Transverse colon (tissue), 4 donors: Measurements from ENCODE around the gene BMP6. TPM values are rescaled to one million over a fixed set of nuclear protein-coding genes. Genes with fewer than 3 reads are reported as not detected.

Experiments used
- DNase-seq: peaks from one replicate; pipeline ENCODE4 v3.0.0-alpha.2; 2019
- H3K27ac ChIP-seq, 4 donors: fragments of 200-600 bp; sonication (generic); 2 replicates each; pipeline ENCODE4 v1.5.1; 2016 to 2018; ENCODE audit warnings: inconsistent platforms in 4 of 4
- H3K27me3 ChIP-seq: fragments of 200-600 bp; sonication (generic); 2 replicates; pipeline ENCODE4 v1.5.1; 2017; ENCODE audit warnings: inconsistent platforms
- H3K36me3 ChIP-seq, 4 donors: fragments of 200-600 bp; sonication (generic); 2 replicates each; pipeline ENCODE4 v1.5.1; 2017 to 2019; ENCODE audit warnings: inconsistent platforms in 4 of 4
- H3K4me1 ChIP-seq, 4 donors: fragments of 200-600 bp; sonication (generic); 2 replicates each; pipeline ENCODE4 v1.5.1; 2017 to 2020; ENCODE audit warnings: inconsistent platforms in 4 of 4
- H3K4me3 ChIP-seq, 4 donors: fragments of 200-600 bp; sonication (generic); 1 replicate in 1 of 4; 2 replicates in 3 of 4; pipeline versions ENCODE4 v1.5.1 to v1.6.1; 2017 to 2019; ENCODE audit warnings: inconsistent platforms in 4 of 4
- H3K9me3 ChIP-seq, 2 donors: fragments of 200-600 bp; sonication (generic); 2 replicates each; pipeline ENCODE4 v1.5.1; 2017 to 2019; ENCODE audit warnings: inconsistent platforms in 2 of 2
- CTCF ChIP-seq, 5 experiments: fragments of 200-600 bp in 3 of 5; fragments of 450-650 bp in 2 of 5; sonication (generic) in 3 of 5; IDR thresholded peaks; 1 replicate in 2 of 5; 2 replicates in 3 of 5; pipeline ENCODE4 v1.5.1; 2016 to 2017; ENCODE audit warnings: antibody characterized with exemption in 5 of 5, inconsistent platforms in 3 of 5, mild to moderate bottlenecking in 2 of 5, moderate library complexity in 1 of 5
- EP300 ChIP-seq: sonication (generic); formaldehyde crosslinking; IDR thresholded peaks from one replicate; pipeline ENCODE4 v1.6.1; 2017; ENCODE audit warnings: antibody characterized with exemption, low read depth
- POLR2A ChIP-seq: fragments of 450-650 bp; IDR thresholded peaks from one replicate; pipeline ENCODE4 v1.6.1; 2016; ENCODE audit warnings: antibody characterized with exemption, mild to moderate bottlenecking, moderate library complexity
- POLR2AphosphoS5 ChIP-seq, 3 donors: sonication (generic); formaldehyde crosslinking; IDR thresholded peaks; one replicate each; pipeline ENCODE4 v1.6.1; 2016; ENCODE audit warnings: antibody characterized with exemption in 3 of 3
- WGBS, 2 donors: methylation state at CpG; one replicate each; pipeline ENCODE4 v1.1.5; 2018; ENCODE audit warnings: low coverage in 1 of 2; 5-methylcytosine and 5-hydroxymethylcytosine counted together
- in situ Hi-C, 4 donors: fragments of 200-750 bp; cut with MboI; loops; one replicate each; pipeline versions ENCODE4 v1.15.0 to v1.15.1; 2017; ENCODE audit warnings: low sequenced_read_pairs in 3 of 4, low pct_ligation_motif_present in 1 of 4, low pct_unique_long_range_greater_than_20kb in 1 of 4
- intact Hi-C: fragments of 100-400 bp; cut with DNase I; formaldehyde crosslinking; loops from one replicate; pipeline ENCODE4 v1.15.1; 2023; ENCODE audit warnings: low total_unique reads
- total RNA-seq, 4 donors: library from RNA; depleted of rRNA; stranded (reverse); fragments of >200 nt; gene quantifications; one replicate each; pipeline ENCODE4 v1.1.0, GENCODE V29; 2016

BMP6 gene
- total RNA-seq, 4 donors from 2014 or later, result 1.1 to 12.7 (median 6.7) TPM

- Histone ChIP-seq H3K9me3 (no peaks in the 10 kb centered on the region), H3K36me3 (no peaks in the 10 kb centered on the region)
Observed at GRCh38 chr6:7823552-7823951, 97.7 kb downstream of the BMP6 start.

GRCh38 chr6:7825986-7826385 lies 100.1 kb downstream of the BMP6 start:
- in situ Hi-C loops, result no loop called here
- intact Hi-C loops, result loop anchor here (5.0 kb wide), 1 partner anchor 601 kb away; no protein-coding TSS in a partner anchor
- DNase-seq, result no peak
- Histone ChIP-seq H3K4me1 (no peaks in the 10 kb centered on the region), H3K27me3 (no peaks in the 10 kb centered on the region), H3K4me3 (no peak overlapping the region), H3K36me3 (no peaks in the 10 kb centered on the region), H3K27ac (no peak overlapping the region), H3K9me3 (no peaks in the 10 kb centered on the region)
- 80% methylated on average over 5 of the region's 5 CpGs; no CpG with 5 or more reads in 1 of the 2 donors for WGBS, 2 donors
- TF ChIP-seq POLR2A, result no peak
- no peak for TF ChIP-seq POLR2AphosphoS5 (IDR thresholded peaks at IDR 0.05)
- no peak for TF ChIP-seq CTCF (IDR thresholded peaks at IDR 0.05)
- no peak for TF ChIP-seq EP300

More at GRCh38 chr6:7823552-7823951, 97.7 kb downstream of the BMP6 start:
- H3K4me1 ChIP-seq, result no peaks in the 10 kb centered on the region
- 78 to 80% methylated on average over 2 to 3 of the region's 3 CpGs for WGBS, 2 donors
- TF ChIP-seq POLR2AphosphoS5 (IDR thresholded peaks at IDR 0.05), result no peak
- no peak for TF ChIP-seq POLR2A
- TF ChIP-seq CTCF (IDR thresholded peaks at IDR 0.05), result no peak
- TF ChIP-seq EP300, result no peak
- intact Hi-C loops (no loop called here), in situ Hi-C loops (no loop called here)
- no peak overlapping the region for H3K4me3 ChIP-seq
- no peaks in the 10 kb centered on the region for H3K27me3 ChIP-seq
- DNase-seq, result no peak
- no peak overlapping the region for H3K27ac ChIP-seq

- H3K36me3 ChIP-seq, result no peaks in the 10 kb centered on the region
- DNase-seq, result no peak
- no peak overlapping the region for H3K27ac ChIP-seq
- no peaks in the 10 kb centered on the region for H3K4me1 ChIP-seq
- TF ChIP-seq EP300 (no peak), CTCF (IDR thresholded peaks at IDR 0.05) (no peak), POLR2A (no peak), POLR2AphosphoS5 (IDR thresholded peaks at IDR 0.05) (no peak)
- H3K27me3 ChIP-seq, result no peaks in the 10 kb centered on the region
- WGBS, 2 donors, result 73 to 77% methylated on average over 7 of the region's 7 CpGs
- no peak overlapping the region for H3K4me3 ChIP-seq
- in situ Hi-C loops (no loop called here), intact Hi-C loops (loop anchor here (5.0 kb wide), 1 partner anchor 600 kb away; no protein-coding TSS in a partner anchor)
- H3K9me3 ChIP-seq, result no peaks in the 10 kb centered on the region
Observed at GRCh38 chr6:7827142-7827541, 101.2 kb downstream of the BMP6 start.

GRCh38 chr6:7828124-7828523 lies 102.2 kb downstream of the BMP6 start:
- intact Hi-C loops (loop anchor here (5.0 kb wide), 1 partner anchor 599 kb away; no protein-coding TSS in a partner anchor), in situ Hi-C loops (no loop called here)
- no peak for TF ChIP-seq EP300
- TF ChIP-seq CTCF (IDR thresholded peaks at IDR 0.05), result no peak
- no peak for TF ChIP-seq POLR2AphosphoS5 (IDR thresholded peaks at IDR 0.05)
- TF ChIP-seq POLR2A, result no peak
- WGBS, 2 donors, result 68 to 72% methylated on average over 5 of the region's 5 CpGs
- Histone ChIP-seq H3K4me3 (no peak overlapping the region), H3K9me3 (no peaks in the 10 kb centered on the region), H3K4me1 (no peaks in the 10 kb centered on the region), H3K36me3 (no peaks in the 10 kb centered on the region), H3K27ac (peak overlapping the region in 1 of 4 donors; percentile 2), H3K27me3 (no peaks in the 10 kb centered on the region)
- no peak for DNase-seq
